Measurements from ENCODE around the gene NEK1. TPM values are rescaled to one million over a fixed set of nuclear protein-coding genes. Genes with fewer than 3 reads are reported as not detected.
A peak's percentile ranks its signal among the peaks of the same experiment; 100 is the strongest.
"Not testable (repeated sequence)": the region's sequence is repeated elsewhere in the genome, so short reads cannot be mapped to it uniquely, and the experiment has no call there.

NEK1 gene
- total RNA-seq, 1 donor from 2014 or later: 6.9 TPM

GRCh38 chr4:169594560-169595195 is 17.7 kb downstream of the NEK1 start:
- ATAC-seq: no peak

GRCh38 chr4:169593050-169593560 is 19.3 kb downstream of the NEK1 start:
- ATAC-seq: no peak

- ATAC-seq: no peak
Measured at GRCh38 chr4:169583563-169583962, 28.8 kb downstream of the NEK1 start.

- ATAC-seq: no peak
Measured at GRCh38 chr4:169582706-169583105, 29.7 kb downstream of the NEK1 start.

GRCh38 chr4:169582203-169582602 is 30.2 kb downstream of the NEK1 start:
- ATAC-seq: no peak

DNA sequence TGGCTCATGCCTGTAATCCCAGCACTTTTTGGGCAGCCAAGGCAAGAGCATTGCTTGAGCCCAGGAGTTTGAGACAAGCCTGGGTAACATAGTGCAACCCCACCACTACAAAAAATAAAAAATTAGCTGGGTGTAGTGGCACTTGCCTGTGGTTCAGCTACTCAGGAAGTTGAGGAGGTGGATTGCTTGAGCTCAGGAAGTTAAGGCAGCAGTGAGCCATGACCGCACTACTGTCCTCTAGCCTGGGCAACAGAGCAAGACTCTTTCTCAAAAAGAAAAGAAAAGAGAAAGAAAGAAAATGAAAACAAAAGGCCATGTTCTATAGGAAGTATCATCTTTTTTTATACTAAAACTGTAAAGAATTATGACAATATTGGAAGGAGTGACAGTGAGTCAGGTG is 38.5 kb downstream of the NEK1 start:
- ATAC-seq: no peak

DNA sequence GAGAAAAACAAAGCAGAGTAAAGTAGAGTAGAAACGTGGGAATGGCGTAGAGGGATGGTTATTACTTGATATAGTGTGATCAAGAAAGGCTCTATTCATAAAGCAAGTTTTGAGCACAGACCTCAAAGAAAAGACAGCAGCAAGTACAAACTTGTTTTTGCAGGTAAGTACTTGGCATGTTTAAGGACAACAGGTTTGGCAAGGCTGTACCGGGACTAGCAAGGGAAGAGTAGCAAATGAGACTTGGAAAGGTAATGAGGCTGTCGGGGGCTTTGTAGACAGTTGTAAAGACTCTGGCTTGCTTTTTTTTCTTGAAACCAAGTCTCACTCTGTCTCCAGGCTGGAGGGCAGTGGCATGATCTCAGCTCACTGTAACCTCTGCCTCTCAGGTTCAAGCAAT is 40.9 kb downstream of the NEK1 start:
- ATAC-seq: peak; percentile 91

DNA sequence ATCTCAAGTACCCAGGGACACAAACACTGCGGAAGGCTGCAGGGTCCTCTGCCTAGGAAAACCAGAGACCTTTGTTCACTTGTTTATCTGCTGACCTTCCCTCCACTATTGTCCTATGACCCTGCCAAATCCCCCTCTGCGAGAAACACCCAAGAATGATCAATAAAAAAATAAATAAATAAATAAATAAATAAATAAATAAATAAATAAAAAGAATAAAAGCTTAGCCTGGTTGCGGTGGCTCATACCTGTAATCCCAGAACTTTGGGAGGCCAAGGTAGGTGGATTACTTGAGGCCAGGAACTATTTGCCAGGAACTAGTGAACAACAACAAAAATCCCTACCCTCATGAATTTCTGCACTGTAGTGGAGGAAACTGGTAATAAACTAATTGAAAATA is 41.4 kb downstream of the NEK1 start:
- peak; percentile 10 for ATAC-seq

- ATAC-seq: not testable (repeated sequence)
Measured at GRCh38 chr4:169570266-169570665, 42.1 kb downstream of the NEK1 start.

GRCh38 chr4:169569188-169569587 is 43.2 kb downstream of the NEK1 start:
- not testable (repeated sequence) for ATAC-seq

DNA sequence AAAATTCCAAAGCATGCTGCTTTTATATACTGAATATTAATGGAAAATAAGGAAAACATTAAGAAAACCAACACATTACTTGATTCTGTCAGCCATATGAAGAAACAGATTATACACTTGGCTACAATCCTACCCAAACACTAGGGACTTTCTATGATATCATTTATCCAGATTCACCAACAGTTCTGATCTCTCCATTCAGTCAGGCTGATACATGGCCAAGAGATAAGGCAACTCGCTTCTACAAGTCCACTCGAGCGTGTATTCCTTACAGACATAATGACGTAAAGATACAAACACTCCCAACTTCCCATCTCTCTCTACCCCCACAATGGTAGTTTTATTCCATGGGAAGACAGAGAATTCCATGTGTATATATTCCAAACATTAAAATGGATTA is 44.5 kb downstream of the NEK1 start:
- no peak for ATAC-seq

GRCh38 chr4:169566021-169566818 is 46.2 kb downstream of the NEK1 start:
- peak; percentile 48 for ATAC-seq

- no peak for ATAC-seq
Measured at GRCh38 chr4:169565606-169566005, 46.8 kb downstream of the NEK1 start.

DNA sequence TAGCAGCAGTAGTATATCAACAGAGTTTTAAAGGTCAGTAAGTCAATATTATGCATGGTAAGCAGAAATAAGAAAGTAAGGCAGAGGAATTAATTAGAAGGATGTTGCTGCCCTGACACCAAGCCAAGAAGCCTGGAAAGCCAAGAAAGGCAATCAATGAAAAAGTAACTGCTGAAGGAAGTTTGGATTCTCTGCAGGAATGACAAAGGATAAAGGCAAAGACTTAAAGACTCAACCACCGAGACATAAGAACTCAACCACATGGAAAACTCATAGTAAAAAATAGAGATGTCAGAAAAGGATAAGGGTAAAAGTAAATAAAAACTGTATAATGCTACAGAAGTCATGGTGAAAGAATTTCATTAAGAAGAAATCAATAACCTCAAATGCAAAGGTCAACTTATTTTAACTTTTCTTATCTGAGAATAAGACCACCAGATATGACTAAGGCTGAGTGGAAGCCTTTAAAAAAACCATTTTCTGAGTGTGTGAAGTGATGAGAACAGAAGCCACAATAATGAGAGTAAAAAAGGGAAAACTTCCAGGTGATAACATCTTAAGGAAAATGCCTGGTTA is 55.2 kb downstream of the NEK1 start:
- no peak for ATAC-seq

DNA sequence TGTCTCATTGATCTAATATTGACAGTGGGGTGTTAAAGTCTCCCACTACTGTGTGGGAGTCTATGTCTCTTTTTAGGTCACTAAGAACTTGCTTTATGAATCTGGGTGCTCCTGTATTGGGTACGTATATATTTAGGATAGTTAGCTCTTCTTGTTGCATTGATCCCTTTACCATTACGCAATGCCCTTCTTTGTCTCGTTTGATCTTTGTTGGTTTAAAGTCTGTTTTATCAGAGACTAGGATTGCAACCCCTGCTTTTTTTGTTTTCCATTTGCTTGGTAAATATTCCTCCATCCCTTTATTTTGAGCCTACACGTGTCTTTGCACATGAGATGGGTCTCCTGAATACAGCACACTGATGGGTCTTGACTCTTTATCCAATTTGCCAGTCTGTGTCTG is 65.8 kb downstream of the NEK1 start:
- not testable (repeated sequence) for ATAC-seq

- no peak for ATAC-seq
Measured at GRCh38 chr4:169540774-169541173, 71.6 kb downstream of the NEK1 start.

DNA sequence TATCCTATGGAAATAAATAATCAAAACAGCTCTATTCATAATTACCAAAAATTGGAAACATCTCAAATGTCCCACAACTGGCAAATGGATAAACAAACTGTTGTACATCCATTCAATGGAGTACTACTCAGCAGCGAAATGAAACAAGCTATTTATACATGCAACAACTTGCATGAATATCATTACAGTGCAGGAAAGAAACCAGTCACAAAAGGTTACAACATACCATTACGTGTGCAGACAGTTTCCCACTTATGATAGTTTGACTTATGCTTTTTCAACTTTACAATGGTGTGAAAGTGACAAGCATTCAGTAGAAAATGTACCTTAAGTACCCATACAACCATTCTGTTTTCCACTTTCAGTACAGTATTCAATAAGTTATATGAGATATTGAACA is 82.3 kb downstream of the NEK1 start:
- peak; percentile 76 for ATAC-seq

- no peak for ATAC-seq
Measured at GRCh38 chr4:169523796-169524195, 88.6 kb downstream of the NEK1 start.

GRCh38 chr4:169510617-169511016 is 101.8 kb downstream of the NEK1 start:
- ATAC-seq: no peak

DNA sequence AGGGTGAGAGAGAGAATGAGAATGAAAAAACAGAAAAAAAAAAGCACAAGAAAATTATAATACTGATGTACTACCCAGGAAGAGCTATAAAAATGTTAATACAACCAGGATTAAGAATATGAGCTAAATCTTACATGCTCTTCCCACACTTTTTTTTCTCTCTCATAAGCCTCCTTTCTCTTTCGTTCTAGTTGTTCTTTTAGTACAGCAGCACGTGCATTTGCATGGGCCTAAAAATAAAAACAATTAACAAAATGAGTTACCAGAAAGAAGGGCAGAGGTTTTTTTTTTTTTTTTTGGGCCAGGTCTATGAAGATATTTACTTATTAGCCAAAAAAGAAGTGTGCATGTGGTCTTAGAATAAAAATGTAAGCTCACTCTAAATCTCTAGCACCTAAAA is 105.5 kb downstream of the NEK1 start:
- ATAC-seq: no peak

DNA sequence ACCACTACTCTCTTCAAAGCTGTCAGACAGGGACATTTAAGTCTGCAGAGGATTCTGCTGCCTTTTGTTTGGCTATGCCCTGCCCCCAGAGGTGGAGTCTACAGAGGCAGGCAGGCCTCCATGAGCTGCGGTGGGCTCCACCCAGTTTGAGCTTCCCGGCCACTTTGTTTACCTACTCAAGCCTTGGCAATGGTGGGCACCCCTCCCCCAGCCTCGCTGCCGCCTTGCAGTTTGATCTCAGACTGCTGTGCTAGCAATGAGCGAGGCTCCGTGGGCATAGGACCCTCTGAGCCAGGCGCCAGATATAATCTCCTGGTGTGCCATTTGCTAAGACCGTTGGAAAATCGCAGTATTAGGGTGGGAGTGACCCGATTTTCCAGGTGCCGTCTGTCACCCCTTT is 112.5 kb downstream of the NEK1 start:
- ATAC-seq: not testable (repeated sequence)

- not testable (repeated sequence) for ATAC-seq
Measured at GRCh38 chr4:169494234-169494633, 118.1 kb downstream of the NEK1 start.

- ATAC-seq: no peak
Measured at GRCh38 chr4:169493164-169493524, 119.2 kb downstream of the NEK1 start.

Measured in esophagus mucosa (tissue), 1 donor.